ENCODE data around the gene NELFCD. TPM values are rescaled to one million over a fixed set of nuclear protein-coding genes. Genes with fewer than 3 reads are reported as not detected.

The NELFCD gene
- total and polyA plus RNA-seq, 9 of the 15 experiments (the other 6 are each of a cell fraction or from before 2014, with no cell fraction given): 11.7 to 163 (median 96.5) TPM

GRCh38 chr20:59016795-59017492 lies 35.9 kb downstream of the NELFCD start (continued):
- TF ChIP-seq TFE3 (CRISPR knock-in tag; IDR thresholded peaks at IDR 0.05) (peak; percentile 93), NFE2L1 (tag; IDR thresholded peaks at IDR 0.05; ENCODE audit: borderline replicate concordance, low read depth) (no peak), KAT2B (IDR thresholded peaks at IDR 0.05; ENCODE audit: low read depth, low read length) (no peak), OTX1 (CRISPR knock-in tag; IDR thresholded peaks at IDR 0.05) (no peak), RBM34 (IDR thresholded peaks at IDR 0.05; ENCODE audit: borderline replicate concordance, insufficient read depth, low read length) (no peak), RAD51 (IDR thresholded peaks at IDR 0.05; ENCODE audit: borderline replicate concordance, low read depth) (peak; percentile 82), ZNF212 (CRISPR knock-in tag; IDR thresholded peaks at IDR 0.05) (no peak), FOXM1 (IDR thresholded peaks at IDR 0.05; ENCODE audit: low read depth) (no peak), FOXM1 (CRISPR knock-in tag; IDR thresholded peaks at IDR 0.05; ENCODE audit: low read depth) (no peak), TEAD4 (IDR thresholded peaks at IDR 0.05; ENCODE audit: low read length) (no peak), TEAD4 (CRISPR knock-in tag; IDR thresholded peaks at IDR 0.05; ENCODE audit: borderline replicate concordance) (no peak), MAZ (CRISPR knock-in tag; conservative IDR thresholded peaks at IDR 0.05 in 1 of 2, IDR thresholded peaks at IDR 0.05 in 1 of 2) (no peak), TOE1 (IDR thresholded peaks at IDR 0.05; ENCODE audit: borderline replicate concordance) (peak; percentile 90), TOE1 (CRISPR knock-in tag; IDR thresholded peaks at IDR 0.05; ENCODE audit: borderline replicate concordance, low read depth) (no peak), ETV5 (CRISPR knock-in tag; IDR thresholded peaks at IDR 0.05; ENCODE audit: low read depth) (no peak), FOXJ2 (tag; IDR thresholded peaks at IDR 0.05) (no peak), ZC3H8 (IDR thresholded peaks at IDR 0.05) (no peak), ZNF589 (CRISPR knock-in tag; IDR thresholded peaks at IDR 0.05; ENCODE audit: low read depth) (no peak), BCOR (IDR thresholded peaks at IDR 0.05) (no peak), PURB (CRISPR knock-in tag; IDR thresholded peaks at IDR 0.05; ENCODE audit: low read depth) (no peak), BMI1 (IDR thresholded peaks at IDR 0.05; ENCODE audit: low read length) (no peak)
- TF ChIP-seq, protein P1, sequence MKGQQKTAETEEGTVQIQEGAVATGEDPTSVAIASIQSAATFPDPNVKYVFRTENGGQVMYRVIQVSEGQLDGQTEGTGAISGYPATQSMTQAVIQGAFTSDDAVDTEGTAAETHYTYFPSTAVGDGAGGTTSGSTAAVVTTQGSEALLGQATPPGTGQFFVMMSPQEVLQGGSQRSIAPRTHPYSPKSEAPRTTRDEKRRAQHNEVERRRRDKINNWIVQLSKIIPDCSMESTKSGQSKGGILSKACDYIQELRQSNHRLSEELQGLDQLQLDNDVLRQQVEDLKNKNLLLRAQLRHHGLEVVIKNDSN (CRISPR knock-in tag; IDR thresholded peaks at IDR 0.05): peak; percentile 51; the same call in 1 of the 2 replicates
- TF ChIP-seq, protein P2, sequence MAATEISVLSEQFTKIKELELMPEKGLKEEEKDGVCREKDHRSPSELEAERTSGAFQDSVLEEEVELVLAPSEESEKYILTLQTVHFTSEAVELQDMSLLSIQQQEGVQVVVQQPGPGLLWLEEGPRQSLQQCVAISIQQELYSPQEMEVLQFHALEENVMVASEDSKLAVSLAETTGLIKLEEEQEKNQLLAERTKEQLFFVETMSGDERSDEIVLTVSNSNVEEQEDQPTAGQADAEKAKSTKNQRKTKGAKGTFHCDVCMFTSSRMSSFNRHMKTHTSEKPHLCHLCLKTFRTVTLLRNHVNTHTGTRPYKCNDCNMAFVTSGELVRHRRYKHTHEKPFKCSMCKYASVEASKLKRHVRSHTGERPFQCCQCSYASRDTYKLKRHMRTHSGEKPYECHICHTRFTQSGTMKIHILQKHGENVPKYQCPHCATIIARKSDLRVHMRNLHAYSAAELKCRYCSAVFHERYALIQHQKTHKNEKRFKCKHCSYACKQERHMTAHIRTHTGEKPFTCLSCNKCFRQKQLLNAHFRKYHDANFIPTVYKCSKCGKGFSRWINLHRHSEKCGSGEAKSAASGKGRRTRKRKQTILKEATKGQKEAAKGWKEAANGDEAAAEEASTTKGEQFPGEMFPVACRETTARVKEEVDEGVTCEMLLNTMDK (IDR thresholded peaks at IDR 0.05; ENCODE audit: borderline replicate concordance, insufficient read depth, low read depth, low read length, poor library complexity, severe bottlenecking): no peak
